ENCODE results near the gene PECR. TPM values are rescaled to one million over a fixed set of nuclear protein-coding genes. Genes with fewer than 3 reads are reported as not detected.

Gene PECR
- total and polyA plus RNA-seq, 7 donors = 1.9 to 4.8 (median 2.5) TPM

- WGBS, 3 donors = 72 to 78% (median 76%) methylated on average over 1 of the region's 1 CpG
- H3K4me1 ChIP-seq = no peaks in the 10 kb centered on the region
- DNase-seq = no peak
- no peaks in the 10 kb centered on the region for H3K27me3 ChIP-seq (ENCODE audit: insufficient read depth in 3 of 3, low read length in 2 of 3)
- peaks cover 0 to 5% of the 10 kb centered on the region in 2 donors for H3K36me3 ChIP-seq (ENCODE audit: insufficient read depth in 1 of 2, low read depth in 1 of 2)
- TF ChIP-seq CTCF (IDR thresholded peaks at IDR 0.05) = no peak
- H3K27ac ChIP-seq = no peak overlapping the region
- H3K9me3 ChIP-seq = no peaks in the 10 kb centered on the region
- no peak overlapping the region for H3K4me3 ChIP-seq
- no peak for ATAC-seq
- intact Hi-C loops (cut with DNase I) = no loop called here
Observed at GRCh38 chr2:216078776-216079175, 2.8 kb downstream of the PECR start.

GRCh38 chr2:216075510-216076485, 5.8 kb downstream of the PECR start:
- no peaks in the 10 kb centered on the region for H3K9me3 ChIP-seq
- intact Hi-C loops (cut with DNase I) = no loop called here
- no peak overlapping the region for H3K4me3 ChIP-seq
- ATAC-seq (no peak), DNase-seq (no peak)
- no peaks in the 10 kb centered on the region for H3K27me3 ChIP-seq (ENCODE audit: insufficient read depth in 3 of 3, low read length in 2 of 3)
- no peaks in the 10 kb centered on the region for H3K4me1 ChIP-seq
- no peak for TF ChIP-seq CTCF (IDR thresholded peaks at IDR 0.05)
- WGBS, 3 donors = 86 to 91% (median 90%) methylated on average over 6 of the region's 6 CpGs
- H3K36me3 ChIP-seq (ENCODE audit: insufficient read depth in 1 of 2, low read depth in 1 of 2) = peaks cover 0 to 5% of the 10 kb centered on the region in 2 donors
- no peak overlapping the region for H3K27ac ChIP-seq

- H3K4me1 ChIP-seq = no peaks in the 10 kb centered on the region
- H3K4me3 ChIP-seq = no peak overlapping the region
- no peak for TF ChIP-seq CTCF (IDR thresholded peaks at IDR 0.05)
- ATAC-seq (no peak), DNase-seq (no peak)
- peaks cover 0 to 5% of the 10 kb centered on the region in 2 donors for H3K36me3 ChIP-seq (ENCODE audit: insufficient read depth in 1 of 2, low read depth in 1 of 2)
- 95 to 97% (median 96%) methylated on average over 1 of the region's 1 CpG for WGBS, 3 donors
- intact Hi-C loops (cut with DNase I) = no loop called here
- no peak overlapping the region for H3K27ac ChIP-seq
- H3K27me3 ChIP-seq (ENCODE audit: insufficient read depth in 3 of 3, low read length in 2 of 3) = no peaks in the 10 kb centered on the region
- no peaks in the 10 kb centered on the region for H3K9me3 ChIP-seq
Observed at GRCh38 chr2:216074794-216075193, 6.8 kb downstream of the PECR start.

GRCh38 chr2:216074380-216074779, 7.2 kb downstream of the PECR start:
- no peak overlapping the region for H3K27ac ChIP-seq
- H3K27me3 ChIP-seq (ENCODE audit: insufficient read depth in 3 of 3, low read length in 2 of 3) = no peaks in the 10 kb centered on the region
- H3K9me3 ChIP-seq = no peaks in the 10 kb centered on the region
- ATAC-seq = no peak
- WGBS, 3 donors = 78 to 80% (median 79%) methylated on average over 1 of the region's 1 CpG
- TF ChIP-seq CTCF (IDR thresholded peaks at IDR 0.05) = no peak
- intact Hi-C loops (cut with DNase I) = no loop called here
- peaks cover 0 to 5% of the 10 kb centered on the region in 2 donors for H3K36me3 ChIP-seq (ENCODE audit: insufficient read depth in 1 of 2, low read depth in 1 of 2)
- no peak overlapping the region for H3K4me3 ChIP-seq
- H3K4me1 ChIP-seq = no peaks in the 10 kb centered on the region
- DNase-seq = no peak
